HG02610 (cell line): Measurements from ENCODE around the gene ZNF397.

Experiments used
- ATAC-seq: cut with Tn5 transposase; IDR thresholded peaks from one replicate; pipeline ENCODE4 v1.9.1; 2021; ENCODE audit warnings: mild to moderate bottlenecking, moderate library complexity; ENCODE audit not compliant: unreplicated experiment

The ZNF397 gene

GRCh38 chr18:35290094-35290735 is 49.4 kb downstream of the ZNF397 start, which contains the start of gene ZSCAN30:
TSS of gene ZSCAN30 (minus strand) at chr18:35290229. CDS start at chr18:35264352, 25,877 bp downstream.
- ATAC-seq, result peak; percentile 91

- no peak for ATAC-seq
These were observed 50.3 kb downstream of the ZNF397 start for GRCh38 chr18:35291166-35291565.

- no peak for ATAC-seq
These were observed 55.2 kb downstream of the ZNF397 start for GRCh38 chr18:35296060-35296459.

- no peak for ATAC-seq
These were observed 62.8 kb downstream of the ZNF397 start for GRCh38 chr18:35303610-35304009.

GRCh38 chr18:35306588-35307250 is 65.9 kb downstream of the ZNF397 start:
- ATAC-seq, result no peak
